OCI-LY1 (cell line): ENCODE measurements around the gene SYT14.
"Not testable (repeated sequence)": the region's sequence is repeated elsewhere in the genome, so short reads cannot be mapped to it uniquely, and the experiment has no call there.

ENCODE experiments used
- H2AFZ ChIP-seq: fragments of 200-600 bp; sonication (generic), shearing (Covaris generic); 2 replicates; pipeline ENCODE4 v1.6.0; 2014; ENCODE audit warnings: antibody characterized with exemption, mild to moderate bottlenecking, low read length
- H3F3A ChIP-seq: fragments of 200-600 bp; sonication (generic), shearing (Covaris generic); 2 replicates; pipeline ENCODE4 v1.6.0; 2014; ENCODE audit warnings: mild to moderate bottlenecking, antibody characterized with exemption, low read length, moderate library complexity; ENCODE audit not compliant: insufficient read depth
- H3K27ac ChIP-seq: fragments of 200-600 bp; sonication (generic); 2 replicates; pipeline ENCODE4 v1.5.1; 2014; ENCODE audit warnings: low read length, mixed run types, mild to moderate bottlenecking, low read depth; ENCODE audit not compliant: poor library complexity, severe bottlenecking
- H3K27me3 ChIP-seq: fragments of 200-600 bp; sonication (generic); 2 replicates; pipeline ENCODE4 v1.6.0; 2014; ENCODE audit warnings: antibody characterized with exemption, mild to moderate bottlenecking, low read length, moderate library complexity; ENCODE audit not compliant: insufficient read depth
- H3K36me3 ChIP-seq: fragments of 200-600 bp; sonication (generic); 2 replicates; pipeline ENCODE4 v1.6.1; 2014; ENCODE audit warnings: mild to moderate bottlenecking, antibody characterized with exemption, low read length, moderate library complexity, mixed read lengths; ENCODE audit not compliant: insufficient read depth
- H3K4me1 ChIP-seq: fragments of 200-600 bp; sonication (generic); 2 replicates; pipeline ENCODE4 v1.5.1; 2014; ENCODE audit warnings: mild to moderate bottlenecking, low read length, moderate library complexity; ENCODE audit not compliant: insufficient read depth, severe bottlenecking
- H3K4me2 ChIP-seq: fragments of 200-600 bp; sonication (generic), shearing (Covaris generic); 2 replicates; pipeline ENCODE4 v1.6.1; 2014; ENCODE audit warnings: low read length
- H3K4me3 ChIP-seq: fragments of 200-600 bp; sonication (generic); 2 replicates; pipeline ENCODE4 v1.5.1; 2014; ENCODE audit warnings: low read length, low read depth, mild to moderate bottlenecking, mixed read lengths; ENCODE audit not compliant: poor library complexity, severe bottlenecking
- H3K79me2 ChIP-seq: fragments of 200-600 bp; shearing (Covaris generic); 2 replicates; pipeline ENCODE4 v1.6.1; 2016; ENCODE audit warnings: mixed run types, low read length, mixed read lengths; ENCODE audit not compliant: insufficient read depth
- H3K9ac ChIP-seq: fragments of 200-600 bp; sonication (generic), shearing (Covaris generic); 2 replicates; pipeline ENCODE4 v1.6.1; 2014; ENCODE audit warnings: mild to moderate bottlenecking, low read length, mixed read lengths
- H3K9me2 ChIP-seq: fragments of 200-600 bp; sonication (generic), shearing (Covaris generic); 2 replicates; pipeline ENCODE4 v1.6.1; 2014; ENCODE audit warnings: low read depth, mild to moderate bottlenecking, low read length, mixed read lengths
- H3K9me3 ChIP-seq: fragments of 200-600 bp; shearing (Covaris generic); 2 replicates; pipeline ENCODE4 v1.6.1; 2014; ENCODE audit warnings: low read length, mixed read lengths
- H4K20me1 ChIP-seq: fragments of 200-600 bp; sonication (generic), shearing (Covaris generic); 2 replicates; pipeline ENCODE4 v1.6.0; 2016; ENCODE audit warnings: mild to moderate bottlenecking, low read length; ENCODE audit not compliant: insufficient read depth
- CTCF ChIP-seq: fragments of 200-600 bp; sonication (generic), shearing (Covaris generic); IDR thresholded peaks from 2 replicates; pipeline ENCODE4 v1.5.1; 2017; ENCODE audit warnings: mild to moderate bottlenecking, antibody characterized with exemption, low read length, moderate library complexity, mixed read lengths
- EZH2 ChIP-seq: fragments of 200-600 bp; sonication (generic), shearing (Covaris generic); IDR thresholded peaks from 2 replicates; pipeline ENCODE4 v1.8.0; 2017; ENCODE audit warnings: borderline replicate concordance, mixed run types, mild to moderate bottlenecking, antibody characterized with exemption, low read length, moderate library complexity, mixed read lengths

Gene SYT14

DNA sequence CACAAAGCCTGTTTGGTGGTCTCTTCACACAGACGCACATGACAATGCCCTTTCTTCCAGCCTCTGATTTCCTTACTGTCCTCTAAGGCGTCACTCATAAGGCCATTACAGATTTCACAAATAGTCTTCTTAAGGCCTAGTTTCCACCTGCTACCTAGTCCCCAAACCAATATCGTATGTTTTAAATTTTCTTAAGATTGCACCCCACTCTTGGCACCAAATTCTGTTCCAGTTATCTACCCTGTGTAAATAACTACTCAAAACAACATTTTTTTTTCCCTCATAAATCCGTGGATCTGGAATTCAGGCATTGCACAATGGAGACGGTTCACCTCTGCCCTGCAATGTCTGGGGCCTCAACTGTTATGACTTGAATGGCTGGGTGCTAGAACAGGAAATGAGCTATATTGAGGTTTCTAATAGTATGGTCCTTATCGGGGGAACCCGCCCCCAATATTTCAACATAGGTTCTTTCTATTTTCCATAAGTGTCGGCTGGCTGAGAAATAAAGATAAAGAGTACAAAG is 257.7 kb downstream of the SYT14 start:
- H3K9me3 ChIP-seq: no peaks in the 10 kb centered on the region
- no peak overlapping the region for H2AFZ ChIP-seq
- no peaks in the 10 kb centered on the region for H3K27me3 ChIP-seq
- H3F3A ChIP-seq: no peaks in the 10 kb centered on the region
- TF ChIP-seq CTCF: no peak
- TF ChIP-seq EZH2: no peak
- H3K4me3 ChIP-seq: no peak overlapping the region
- no peaks in the 10 kb centered on the region; the same call in 1 of the 2 replicates for H3K36me3 ChIP-seq
- no peaks in the 10 kb centered on the region for H4K20me1 ChIP-seq
- H3K9ac ChIP-seq: no peak overlapping the region
- no peak overlapping the region for H3K27ac ChIP-seq
- H3K4me1 ChIP-seq: no peaks in the 10 kb centered on the region
- H3K79me2 ChIP-seq: no peaks in the 10 kb centered on the region
- H3K9me2 ChIP-seq: no peaks in the 10 kb centered on the region
- H3K4me2 ChIP-seq: no peak overlapping the region

DNA sequence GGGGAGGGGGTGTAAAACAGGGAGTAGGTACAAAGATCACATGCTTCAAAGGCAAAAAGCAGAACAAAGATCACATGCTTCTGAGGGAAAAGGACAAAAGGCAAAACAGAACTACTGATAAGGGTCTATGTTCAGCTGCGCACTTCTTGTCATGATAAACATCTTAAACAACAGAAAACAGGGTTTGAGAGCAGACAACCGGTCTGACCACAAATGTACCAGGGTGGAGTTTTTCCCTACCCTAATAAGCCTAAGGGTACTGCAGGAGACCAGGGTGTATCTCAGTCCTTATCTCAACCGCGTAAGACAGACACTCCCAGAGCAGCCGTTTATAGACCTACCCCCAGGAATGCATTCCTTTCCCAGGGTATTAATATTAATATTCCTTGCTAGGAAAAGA is 258.2 kb downstream of the SYT14 start:
- not testable (repeated sequence) for H3K4me3 ChIP-seq, H3K79me2 ChIP-seq, H4K20me1 ChIP-seq

GRCh38 chr1:210198840-210199239 is 260.8 kb downstream of the SYT14 start:
- TF ChIP-seq EZH2 (no peak), CTCF (no peak)
- Histone ChIP-seq H4K20me1 (no peaks in the 10 kb centered on the region), H3K27ac (no peak overlapping the region)

More for the DNA sequence above, 258.2 kb downstream of the SYT14 start:
- not testable (repeated sequence) for H3K36me3 ChIP-seq, H3K27me3 ChIP-seq, H2AFZ ChIP-seq, H3K9me3 ChIP-seq, H3K4me1 ChIP-seq, H3K27ac ChIP-seq, H3F3A ChIP-seq, H3K9me2 ChIP-seq, H3K9ac ChIP-seq, H3K4me2 ChIP-seq

GRCh38 chr1:210200124-210200736 is 262.2 kb downstream of the SYT14 start:
- Histone ChIP-seq H2AFZ (no peak overlapping the region), H3K9me3 (no peaks in the 10 kb centered on the region), H3K27ac (no peak overlapping the region), H3F3A (no peaks in the 10 kb centered on the region), H4K20me1 (no peaks in the 10 kb centered on the region), H3K36me3 (no peaks in the 10 kb centered on the region; the same call in 1 of the 2 replicates), H3K79me2 (no peaks in the 10 kb centered on the region), H3K4me1 (no peaks in the 10 kb centered on the region), H3K9ac (no peak overlapping the region), H3K9me2 (no peaks in the 10 kb centered on the region), H3K4me2 (no peak overlapping the region), H3K4me3 (no peak overlapping the region), H3K27me3 (no peaks in the 10 kb centered on the region)
- no peak for TF ChIP-seq EZH2
- TF ChIP-seq CTCF: no peak

More at GRCh38 chr1:210198840-210199239, 260.8 kb downstream of the SYT14 start:
- Histone ChIP-seq H3K9me2 (no peaks in the 10 kb centered on the region), H3K4me2 (no peak overlapping the region), H3K9me3 (no peaks in the 10 kb centered on the region), H3F3A (no peaks in the 10 kb centered on the region), H3K4me3 (no peak overlapping the region), H3K27me3 (no peaks in the 10 kb centered on the region), H3K4me1 (no peaks in the 10 kb centered on the region), H2AFZ (no peak overlapping the region), H3K9ac (no peak overlapping the region), H3K79me2 (no peaks in the 10 kb centered on the region), H3K36me3 (no peaks in the 10 kb centered on the region; the same call in 1 of the 2 replicates)
